CD4-positive, alpha-beta T cell (primary cell): Measurements from ENCODE around the gene ERVH48-1. TPM values are rescaled to one million over a fixed set of nuclear protein-coding genes. Genes with fewer than 3 reads are reported as not detected.

Source experiments
- ATAC-seq: fragments of 200-7000 bp; cut with Tn5 transposase; one replicate; pipeline ENCODE4 v1.10.0; 2022; ENCODE audit warnings: mild to moderate bottlenecking; ENCODE audit not compliant: poor library complexity
- CTCF ChIA-PET: fragments of 350-600 bp; sonication (Branson Sonifier 250); formaldehyde crosslinking; loops from one replicate; lab custom pipeline; 2021; ENCODE audit warnings: antibody characterized with exemption, inconsistent platforms; lab: Charles Lee
- POLR2A ChIA-PET: fragments of 350-600 bp; sonication (Branson Sonifier 250); formaldehyde crosslinking; loops from one replicate; lab custom pipeline; 2021; ENCODE audit warnings: antibody characterized with exemption, inconsistent platforms; lab: Charles Lee
- DNase-seq, 14 experiments: peaks; one replicate each; pipeline ENCODE4 v3.0.0-alpha.2; 2013 to 2020; ENCODE audit warnings: mixed read lengths in 2 of 14
- H3K27ac ChIP-seq, 2 donors: one replicate each; pipeline versions ENCODE4 v1.5.1 to v1.7.0; 2013; ENCODE audit warnings: low read length in 2 of 2, low read depth in 1 of 2, mild to moderate bottlenecking in 1 of 2
- H3K27me3 ChIP-seq, 2 experiments: 1 replicate in 1 of 2; 2 replicates in 1 of 2; pipeline versions ENCODE4 v1.6.1 to v1.7.0; 2013; ENCODE audit warnings: low read length in 2 of 2, control low read depth in 1 of 2, mild to moderate bottlenecking in 1 of 2, moderate library complexity in 1 of 2; ENCODE audit not compliant: insufficient read depth in 2 of 2, control insufficient read depth in 1 of 2
- H3K36me3 ChIP-seq: one replicate; pipeline ENCODE4 v1.6.1; 2013; ENCODE audit warnings: low read length, control low read depth; ENCODE audit not compliant: insufficient read depth
- H3K4me1 ChIP-seq: one replicate; pipeline ENCODE4 v1.6.1; 2013; ENCODE audit warnings: low read length, control low read depth; ENCODE audit not compliant: insufficient read depth
- H3K4me3 ChIP-seq: one replicate; pipeline ENCODE4 v1.5.1; 2013; ENCODE audit warnings: mild to moderate bottlenecking, low read length, moderate library complexity
- H3K9me3 ChIP-seq, 2 experiments: 1 replicate in 1 of 2; 2 replicates in 1 of 2; pipeline versions ENCODE4 v1.6.1 to v1.7.0; 2013; ENCODE audit warnings: low read length in 2 of 2, mild to moderate bottlenecking in 2 of 2, control low read depth in 1 of 2, moderate library complexity in 1 of 2; ENCODE audit not compliant: control insufficient read depth in 1 of 2, insufficient read depth in 1 of 2
- H3K27ac Mint-ChIP-seq: one replicate; pipeline ENCODE4 v1.8.0; 2020; ENCODE audit warnings: mixed read lengths
- H3K27me3 Mint-ChIP-seq: one replicate; pipeline ENCODE4 v1.8.0; 2021; ENCODE audit warnings: mixed read lengths
- H3K36me3 Mint-ChIP-seq: one replicate; pipeline ENCODE4 v1.8.0; 2021; ENCODE audit warnings: low read depth, mixed read lengths
- H3K4me1 Mint-ChIP-seq: one replicate; pipeline ENCODE4 v1.8.0; 2021; ENCODE audit warnings: low read depth, mixed read lengths
- H3K4me3 Mint-ChIP-seq: one replicate; pipeline ENCODE4 v1.8.0; 2020; ENCODE audit warnings: mild to moderate bottlenecking, mixed read lengths
- H3K9me3 Mint-ChIP-seq: one replicate; pipeline ENCODE4 v1.8.0; 2020; ENCODE audit warnings: mixed read lengths
- CTCF ChIP-seq: fragments of 200-600 bp; IDR thresholded peaks from one replicate; pipeline ENCODE4 v1.8.0; 2022; ENCODE audit warnings: antibody characterized with exemption, mild to moderate bottlenecking
- intact Hi-C, 2 experiments: fragments of 100-400 bp; cut with DNase I in 1 of 2; cut with micrococcal nuclease in 1 of 2; formaldehyde crosslinking; loops; one replicate each; pipeline versions ENCODE4 v1.15.1 to v1.9.0; 2023 to 2025; cut with DNase I, micrococcal nuclease
- polyA plus RNA-seq, 2 donors: library from polyadenylated mRNA; unstranded; fragments of 120-200 nt; gene quantifications; one replicate each; pipeline ENCODE4 v1.2.1, GENCODE V29; 2013
- total RNA-seq, 174 experiments: library from RNA in 2 of 174; stranded (reverse) in 2 of 174; gene quantifications; one replicate each; pipeline ENCODE4 v1.2.3 and lab custom pipeline; 2021 to 2026

Gene ERVH48-1
- 1 to 10 TPM; 1.1 to 1.4 TPM for total RNA-seq
- 0.90 TPM for polyA plus RNA-seq (2013, experiment 1 of 2)
- 1.2 TPM for polyA plus RNA-seq (2013, experiment 2 of 2)
- 0 to 4.2 (median 0.68) reads per million in 172 experiments for total RNA-seq (lab: John Stamatoyannopoulos, UW)

GRCh38 chr21:42925114-42925926, at the start of gene ERVH48-1:
ERVH48-1 (minus strand) TSS chr21:42925630; CDS start chr21:42919006, 6,624 bp downstream.
- Mint-ChIP-seq H3K4me3 (no peak within 1 kb of the TSS), H3K27ac (peak within 1 kb of the TSS; percentile 88), H3K27me3 (no peaks in the 10 kb centered on the region), H3K4me1 (peaks cover 22% of the 10 kb centered on the region), H3K9me3 (no peaks in the 10 kb centered on the region), H3K36me3 (no peaks in the 10 kb centered on the region)
- no peak for TF ChIP-seq CTCF
- Histone ChIP-seq H3K4me1 (peaks cover 18% of the 10 kb centered on the region), H3K27me3 (no peaks in the 10 kb centered on the region), H3K36me3 (no peaks in the 10 kb centered on the region), H3K4me3 (no peak within 1 kb of the TSS), H3K27ac (no peak within 1 kb of the TSS), H3K9me3 (no peaks in the 10 kb centered on the region)
- intact Hi-C loops: loop anchor here in 1 of 2 experiments (2.0 kb wide), 1 partner anchor 47 kb away; no protein-coding TSS in a partner anchor
- ChIA-PET CTCF (no interaction called here), POLR2A (interaction anchor here (0.8 kb wide), 1 partner anchor 49 kb away, joined by 5 read pairs; the partner anchor contains the start of gene PKNOX1)
- peak in 8 of 14 experiments; percentile 2 to 69 (median 38) for DNase-seq
- peak; percentile 85 for ATAC-seq

GRCh38 chr21:42973991-42974831, 48.8 kb upstream of the ERVH48-1 start, which contains the start of gene PKNOX1:
PKNOX1 (plus strand) TSS chr21:42974562; CDS start chr21:43004382, 29,820 bp downstream.
- peak within 1 kb of the TSS; percentile 88 to 91 for H3K27ac ChIP-seq
- no peaks in the 10 kb centered on the region for H3K9me3 ChIP-seq
- peak within 1 kb of the TSS; percentile 97 for H3K27ac Mint-ChIP-seq
- peak within 1 kb of the TSS; percentile 86 for H3K4me3 ChIP-seq
- DNase-seq: peak; percentile 97 to 100 (median 99)
- no peaks in the 10 kb centered on the region for H3K27me3 Mint-ChIP-seq
- H3K36me3 ChIP-seq: no peaks in the 10 kb centered on the region
- POLR2A ChIA-PET: interaction anchor here (0.6 to 1.3 kb wide), 24 partner anchors 9 to 1827 kb away, joined by 3 to 27 read pairs (median 3); partner anchors contain the start of genes ERVH48-1, HSF2BP, NDUFV3 and RRP1
- H3K9me3 Mint-ChIP-seq: no peaks in the 10 kb centered on the region
- intact Hi-C loops: loop anchor here (1.0 to 5.0 kb wide), 5 partner anchors 49 to 1843 kb away; partner anchors contain the start of genes WDR4 (in 2 of the 2), ERVH48-1 (in 1 of the 2), NDUFV3 (in 1 of the 2) and SUMO3 (in 1 of the 2)
- peaks cover 34% of the 10 kb centered on the region for H3K4me1 Mint-ChIP-seq
- TF ChIP-seq CTCF: peak; percentile 27
- ATAC-seq: peak; percentile 83
- no peaks in the 10 kb centered on the region for H3K27me3 ChIP-seq
- CTCF ChIA-PET: interaction anchor here (1.0 kb wide), 1 partner anchor 81 kb away, joined by 4 read pairs; the partner anchor contains the start of gene NDUFV3
- H3K36me3 Mint-ChIP-seq: peaks cover 28% of the 10 kb centered on the region
- peak within 1 kb of the TSS; percentile 98 for H3K4me3 Mint-ChIP-seq
- peaks cover 19% of the 10 kb centered on the region for H3K4me1 ChIP-seq
